Gastrocnemius medialis (tissue), 4 donors: ENCODE results near the gene SERPINA1. TPM values are rescaled to one million over a fixed set of nuclear protein-coding genes. Genes with fewer than 3 reads are reported as not detected.

Experiments used
- ATAC-seq, 2 donors: fragments of 150-250 bp; one replicate each; pipeline ENCODE4 v1.9.1; 2016
- DNase-seq, 2 donors: peaks; one replicate each; pipeline ENCODE4 v3.0.0-alpha.2; 2019
- H3K27ac ChIP-seq, 4 donors: fragments of 200-600 bp; sonication (generic); 1 replicate in 1 of 4; 2 replicates in 3 of 4; pipeline ENCODE4 v1.5.1; 2016 to 2018; ENCODE audit warnings: mild to moderate bottlenecking in 2 of 4, moderate library complexity in 1 of 4
- H3K27me3 ChIP-seq, 3 donors: fragments of 200-600 bp; sonication (generic) in 2 of 3; 1 replicate in 1 of 3; 2 replicates in 2 of 3; pipeline versions ENCODE4 v1.5.1 to v1.6.0; 2016 to 2019; ENCODE audit warnings: mild to moderate bottlenecking in 1 of 3, moderate library complexity in 1 of 3
- H3K36me3 ChIP-seq, 2 donors: fragments of 200-600 bp; sonication (generic) in 1 of 2; one replicate each; pipeline ENCODE4 v1.5.1; 2017 to 2018
- H3K4me1 ChIP-seq, 2 donors: fragments of 200-600 bp; sonication (generic) in 1 of 2; one replicate each; pipeline ENCODE4 v1.5.1; 2016 to 2017; ENCODE audit warnings: mild to moderate bottlenecking in 2 of 2
- H3K4me3 ChIP-seq, 4 donors: fragments of 200-600 bp; sonication (generic) in 3 of 4; 1 replicate in 1 of 4; 2 replicates in 3 of 4; pipeline ENCODE4 v1.5.1; 2016 to 2019; ENCODE audit warnings: mild to moderate bottlenecking in 2 of 4
- H3K9me3 ChIP-seq, 3 donors: fragments of 200-600 bp; sonication (generic) in 2 of 3; 1 replicate in 1 of 3; 2 replicates in 2 of 3; pipeline ENCODE4 v1.5.1; 2016 to 2019
- POLR2A ChIP-seq, 2 donors: fragments of 450-650 bp; IDR thresholded peaks; one replicate each; pipeline ENCODE4 v1.6.1; 2017; ENCODE audit warnings: antibody characterized with exemption in 2 of 2, mild to moderate bottlenecking in 2 of 2, moderate library complexity in 2 of 2
- in situ Hi-C, 4 donors: fragments of 200-750 bp; cut with MboI; loops; one replicate each; pipeline versions ENCODE4 v1.15.0 to v1.8.0; 2017; ENCODE audit warnings: low sequenced_read_pairs in 4 of 4
- intact Hi-C: fragments of 100-400 bp; cut with DNase I; formaldehyde crosslinking; loops from one replicate; pipeline ENCODE4 v1.15.1; 2023; ENCODE audit warnings: low total_unique reads
- total RNA-seq, 4 donors: library from RNA; depleted of rRNA; stranded (reverse); fragments of >200 nt; gene quantifications; one replicate each; pipeline versions ENCODE4 v1.1.0 to v1.2.3, GENCODE V29; 2016
- TF ChIP-seq, protein P1 (sequence below), 5 experiments: fragments of 450-650 bp in 3 of 5; fragments of 200-600 bp in 2 of 5; sonication (generic) in 2 of 5; IDR thresholded peaks in 4 of 5; conservative IDR thresholded peaks in 1 of 5; 1 replicate in 4 of 5; 2 replicates in 1 of 5; pipeline ENCODE4 v1.5.1; 2016 to 2019; ENCODE audit warnings: antibody characterized with exemption in 5 of 5, mild to moderate bottlenecking in 3 of 5, moderate library complexity in 3 of 5

The SERPINA1 gene
- total RNA-seq, 4 donors from 2014 or later = 0.56 to 135 (median 29.2) TPM

DNA sequence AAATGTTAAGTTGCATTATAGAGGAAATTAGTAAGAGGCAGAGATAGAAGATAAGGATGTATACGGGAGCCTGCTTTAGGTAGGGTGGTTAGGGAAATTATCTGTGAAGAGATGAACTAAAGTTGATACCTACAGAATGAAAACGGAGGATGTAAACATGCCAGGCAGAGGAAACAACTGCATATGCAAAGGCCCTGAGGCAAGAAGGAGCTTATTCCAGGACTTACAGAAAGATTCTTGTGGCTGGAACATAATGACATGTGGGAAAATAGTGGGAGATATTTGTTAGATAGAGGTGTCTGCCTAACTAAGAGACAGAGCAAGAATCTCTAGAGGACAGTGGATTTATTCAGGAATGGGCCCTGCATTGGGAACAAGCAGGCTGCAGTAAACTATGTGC, 16.2 kb upstream of the SERPINA1 start:
- Histone ChIP-seq H3K36me3 (no peaks in the 10 kb centered on the region), H3K27me3 (no peaks in the 10 kb centered on the region), H3K9me3 (no peaks in the 10 kb centered on the region), H3K4me1 (no peaks in the 10 kb centered on the region), H3K27ac (no peak overlapping the region), H3K4me3 (no peak overlapping the region)
- ATAC-seq (no peak), DNase-seq (no peak)
- in situ Hi-C loops (no loop called here), intact Hi-C loops (no loop called here)
- no peak for TF ChIP-seq POLR2A (IDR thresholded peaks at IDR 0.05)
- TF ChIP-seq, protein P1, sequence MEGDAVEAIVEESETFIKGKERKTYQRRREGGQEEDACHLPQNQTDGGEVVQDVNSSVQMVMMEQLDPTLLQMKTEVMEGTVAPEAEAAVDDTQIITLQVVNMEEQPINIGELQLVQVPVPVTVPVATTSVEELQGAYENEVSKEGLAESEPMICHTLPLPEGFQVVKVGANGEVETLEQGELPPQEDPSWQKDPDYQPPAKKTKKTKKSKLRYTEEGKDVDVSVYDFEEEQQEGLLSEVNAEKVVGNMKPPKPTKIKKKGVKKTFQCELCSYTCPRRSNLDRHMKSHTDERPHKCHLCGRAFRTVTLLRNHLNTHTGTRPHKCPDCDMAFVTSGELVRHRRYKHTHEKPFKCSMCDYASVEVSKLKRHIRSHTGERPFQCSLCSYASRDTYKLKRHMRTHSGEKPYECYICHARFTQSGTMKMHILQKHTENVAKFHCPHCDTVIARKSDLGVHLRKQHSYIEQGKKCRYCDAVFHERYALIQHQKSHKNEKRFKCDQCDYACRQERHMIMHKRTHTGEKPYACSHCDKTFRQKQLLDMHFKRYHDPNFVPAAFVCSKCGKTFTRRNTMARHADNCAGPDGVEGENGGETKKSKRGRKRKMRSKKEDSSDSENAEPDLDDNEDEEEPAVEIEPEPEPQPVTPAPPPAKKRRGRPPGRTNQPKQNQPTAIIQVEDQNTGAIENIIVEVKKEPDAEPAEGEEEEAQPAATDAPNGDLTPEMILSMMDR (IDR thresholded peaks at IDR 0.05 in 4 of 5, conservative IDR thresholded peaks at IDR 0.05 in 1 of 5) = no peak

DNA sequence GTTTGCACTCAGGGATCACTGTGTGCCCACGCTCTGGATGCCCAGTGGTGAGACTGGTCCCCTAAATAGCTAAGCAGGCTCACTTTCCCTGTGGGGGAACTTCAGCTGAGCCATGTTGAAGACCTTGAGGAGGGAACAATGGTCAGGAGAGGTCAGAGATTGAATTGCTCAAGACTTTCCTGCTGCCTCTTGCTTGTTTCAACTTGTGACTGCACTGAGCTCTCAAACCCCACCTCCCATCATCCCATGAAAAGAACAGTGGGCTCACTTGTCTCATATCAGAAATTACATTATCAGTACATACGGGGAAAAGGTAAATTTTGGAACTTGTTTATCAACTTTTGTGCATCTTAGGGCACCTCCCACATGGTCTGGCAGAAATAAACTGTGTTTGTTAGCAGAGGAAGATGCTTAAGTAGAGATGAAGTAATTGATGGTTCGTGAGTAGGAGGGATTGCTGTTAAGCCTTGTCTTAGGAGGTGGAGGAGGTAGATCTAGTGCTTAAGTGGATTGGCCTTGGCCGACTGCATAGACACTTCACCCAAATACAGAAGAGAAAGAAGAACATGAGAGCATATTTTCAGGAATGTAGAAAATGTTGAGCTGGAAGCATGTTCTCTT, 15.0 kb upstream of the SERPINA1 start:
- in situ Hi-C loops = no loop called here
- no peaks in the 10 kb centered on the region for H3K36me3 ChIP-seq
- ATAC-seq (no peak), DNase-seq (no peak)
- no peaks in the 10 kb centered on the region for H3K4me1 ChIP-seq
- H3K27ac ChIP-seq = no peak overlapping the region
- H3K4me3 ChIP-seq = no peak overlapping the region
- H3K27me3 ChIP-seq = no peaks in the 10 kb centered on the region
- intact Hi-C loops = no loop called here
- no peak for TF ChIP-seq POLR2A (IDR thresholded peaks at IDR 0.05)
- TF ChIP-seq, protein P1 (IDR thresholded peaks at IDR 0.05 in 4 of 5, conservative IDR thresholded peaks at IDR 0.05 in 1 of 5) = no peak
- H3K9me3 ChIP-seq = no peaks in the 10 kb centered on the region

DNA sequence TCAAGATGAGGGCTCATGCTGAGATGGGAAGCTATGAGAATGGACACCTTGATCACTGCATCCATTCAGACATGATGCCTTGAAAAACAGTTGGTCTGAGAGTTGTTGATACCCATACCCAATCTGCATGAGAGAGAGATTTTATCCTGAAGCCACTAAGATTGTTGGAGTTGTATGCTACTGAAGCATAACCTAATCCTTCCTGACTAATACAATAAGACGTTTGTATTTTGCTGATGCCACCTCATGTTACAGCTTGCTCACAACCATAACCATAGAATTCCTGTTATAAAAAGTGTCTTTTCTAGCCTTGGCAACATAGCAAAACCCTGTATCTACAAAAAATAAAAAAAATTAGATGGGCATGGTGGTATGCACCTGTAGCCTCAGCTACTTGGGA, 12.7 kb upstream of the SERPINA1 start:
- no peak overlapping the region for H3K27ac ChIP-seq
- ATAC-seq (no peak), DNase-seq (no peak)
- H3K4me3 ChIP-seq = no peak overlapping the region
- intact Hi-C loops = no loop called here
- no peaks in the 10 kb centered on the region for H3K36me3 ChIP-seq
- H3K27me3 ChIP-seq = no peaks in the 10 kb centered on the region
- in situ Hi-C loops = no loop called here
- TF ChIP-seq, protein P1 (IDR thresholded peaks at IDR 0.05 in 4 of 5, conservative IDR thresholded peaks at IDR 0.05 in 1 of 5) = no peak
- no peak for TF ChIP-seq POLR2A (IDR thresholded peaks at IDR 0.05)
- no peaks in the 10 kb centered on the region for H3K9me3 ChIP-seq
- no peaks in the 10 kb centered on the region for H3K4me1 ChIP-seq

DNA sequence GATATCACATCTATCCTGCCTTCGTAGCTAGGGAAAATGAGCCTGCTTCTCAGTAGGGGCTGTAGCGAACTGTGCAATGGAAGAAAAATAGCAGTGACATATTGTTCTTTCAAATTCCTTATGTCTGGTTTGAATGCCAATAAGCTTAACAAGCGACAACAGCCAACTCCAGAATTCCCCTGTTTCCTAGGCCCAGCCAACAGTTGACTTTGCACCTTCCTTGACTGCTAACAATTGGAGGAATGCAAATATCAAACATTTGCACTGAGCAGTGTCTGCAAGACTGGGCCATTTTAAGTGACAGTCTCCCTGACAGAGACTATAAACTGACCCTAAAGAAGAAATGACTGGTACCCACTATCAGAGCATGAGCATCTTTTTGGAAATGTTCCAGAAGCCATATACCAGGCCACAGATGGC, 12.0 kb upstream of the SERPINA1 start:
- no peak overlapping the region for H3K27ac ChIP-seq
- no peaks in the 10 kb centered on the region for H3K36me3 ChIP-seq
- H3K4me1 ChIP-seq = no peaks in the 10 kb centered on the region
- no peak overlapping the region for H3K4me3 ChIP-seq
- H3K9me3 ChIP-seq = no peaks in the 10 kb centered on the region
- ATAC-seq (no peak), DNase-seq (no peak)
- TF ChIP-seq, protein P1 (IDR thresholded peaks at IDR 0.05 in 4 of 5, conservative IDR thresholded peaks at IDR 0.05 in 1 of 5) = no peak
- TF ChIP-seq POLR2A (IDR thresholded peaks at IDR 0.05) = no peak
- in situ Hi-C loops = no loop called here
- H3K27me3 ChIP-seq = no peaks in the 10 kb centered on the region
- intact Hi-C loops = no loop called here

DNA sequence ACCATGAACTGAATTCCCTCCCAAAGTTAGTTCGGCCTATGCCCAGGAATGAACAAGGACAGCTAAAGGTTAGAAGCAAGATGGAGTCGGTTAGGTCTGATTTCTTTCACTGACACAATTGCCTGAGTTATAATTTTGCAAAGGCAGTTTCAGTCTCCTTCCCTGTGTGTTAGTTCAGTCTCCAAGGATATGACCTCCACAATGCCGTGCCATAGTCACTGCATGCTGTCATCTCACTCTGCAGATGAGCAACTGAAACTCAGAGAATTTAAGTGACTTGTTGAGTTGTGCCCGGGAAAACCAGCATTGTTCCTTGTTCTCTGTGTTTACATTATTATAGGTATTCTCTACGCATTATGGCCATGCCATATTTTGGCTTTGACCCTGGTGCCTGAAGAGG, 10.1 kb upstream of the SERPINA1 start:
- in situ Hi-C loops (no loop called here), intact Hi-C loops (no loop called here)
- no peaks in the 10 kb centered on the region for H3K36me3 ChIP-seq
- ATAC-seq = no peak
- TF ChIP-seq, protein P1 (IDR thresholded peaks at IDR 0.05 in 4 of 5, conservative IDR thresholded peaks at IDR 0.05 in 1 of 5) = no peak
- TF ChIP-seq POLR2A (IDR thresholded peaks at IDR 0.05) = no peak
- H3K9me3 ChIP-seq = no peaks in the 10 kb centered on the region
- H3K27me3 ChIP-seq = no peaks in the 10 kb centered on the region
- no peak for DNase-seq
- H3K27ac ChIP-seq = no peak overlapping the region
- H3K4me3 ChIP-seq = no peak overlapping the region
- H3K4me1 ChIP-seq = no peaks in the 10 kb centered on the region
